Ectodermal cell (in vitro differentiated cells): ENCODE results near the gene MKI67.
"Not testable (repeated sequence)": the region's sequence is repeated elsewhere in the genome, so short reads cannot be mapped to it uniquely, and the experiment has no call there.

Experiments
- H3K27ac ChIP-seq: 2 replicates; pipeline ENCODE4 v1.7.0; 2013; ENCODE audit warnings: mild to moderate bottlenecking, low read depth, low read length; ENCODE audit not compliant: insufficient read depth, poor library complexity, severe bottlenecking
- H3K27me3 ChIP-seq: 2 replicates; pipeline ENCODE4 v1.7.0; 2013; ENCODE audit warnings: mild to moderate bottlenecking, low read length; ENCODE audit not compliant: insufficient read depth, control insufficient read depth, poor library complexity, severe bottlenecking
- H3K36me3 ChIP-seq: one replicate; pipeline ENCODE4 v1.7.0; 2013; ENCODE audit warnings: low read length; ENCODE audit not compliant: control insufficient read depth, insufficient read depth
- H3K4me1 ChIP-seq: one replicate; pipeline ENCODE4 v1.7.0; 2013; ENCODE audit warnings: low read length; ENCODE audit not compliant: control insufficient read depth, insufficient read depth
- H3K4me3 ChIP-seq: 2 replicates; pipeline ENCODE4 v1.7.0; 2013; ENCODE audit warnings: low read depth, low read length, control low read depth; ENCODE audit not compliant: insufficient read depth
- H3K9me3 ChIP-seq: 2 replicates; pipeline ENCODE4 v1.7.0; 2013; ENCODE audit warnings: mild to moderate bottlenecking, low read length, moderate library complexity; ENCODE audit not compliant: control insufficient read depth
- WGBS, 2 experiments: methylation state at CpG; one replicate each; pipeline ENCODE4 v1.1.7; 2013; ENCODE audit warnings: missing lambda C conversion rate in 2 of 2; 5-methylcytosine and 5-hydroxymethylcytosine counted together

Gene MKI67

GRCh38 chr10:128150045-128150493, 23.8 kb upstream of the MKI67 start:
- peaks cover 13% of the 10 kb centered on the region for H3K27me3 ChIP-seq
- peak overlapping the region; percentile 31 for H3K4me3 ChIP-seq
- 2% methylated on average over 53 of the region's 53 CpGs for WGBS, 2 experiments
- H3K4me1 ChIP-seq, result no peaks in the 10 kb centered on the region
- H3K9me3 ChIP-seq, result no peaks in the 10 kb centered on the region
- H3K27ac ChIP-seq, result no peak overlapping the region
- H3K36me3 ChIP-seq, result no peaks in the 10 kb centered on the region

GRCh38 chr10:128149267-128150014, 23.2 kb upstream of the MKI67 start:
- Histone ChIP-seq H3K36me3 (no peaks in the 10 kb centered on the region), H3K27ac (no peak overlapping the region), H3K9me3 (no peaks in the 10 kb centered on the region), H3K4me1 (no peaks in the 10 kb centered on the region), H3K4me3 (peak overlapping the region; percentile 34), H3K27me3 (peaks cover 13% of the 10 kb centered on the region)
- 39 to 41% methylated on average over 58 to 61 of the region's 61 CpGs for WGBS, 2 experiments

GRCh38 chr10:128147669-128148068, 21.4 kb upstream of the MKI67 start:
- Histone ChIP-seq H3K4me1 (no peaks in the 10 kb centered on the region), H3K27me3 (peaks cover 13% of the 10 kb centered on the region), H3K4me3 (no peak overlapping the region), H3K9me3 (no peaks in the 10 kb centered on the region), H3K27ac (no peak overlapping the region), H3K36me3 (no peaks in the 10 kb centered on the region)
- WGBS, 2 experiments, result 92 to 94% methylated on average over 1 of the region's 2 CpGs

GRCh38 chr10:128147064-128147463, 20.8 kb upstream of the MKI67 start:
- 87 to 92% methylated on average over 4 of the region's 4 CpGs for WGBS, 2 experiments
- Histone ChIP-seq H3K9me3 (no peaks in the 10 kb centered on the region), H3K36me3 (no peaks in the 10 kb centered on the region), H3K4me1 (no peaks in the 10 kb centered on the region), H3K4me3 (no peak overlapping the region), H3K27ac (no peak overlapping the region), H3K27me3 (peaks cover 13% of the 10 kb centered on the region)

- Histone ChIP-seq H3K9me3 (no peaks in the 10 kb centered on the region), H3K27ac (no peak overlapping the region), H3K4me3 (no peak overlapping the region), H3K36me3 (no peaks in the 10 kb centered on the region), H3K4me1 (no peaks in the 10 kb centered on the region), H3K27me3 (peaks cover 6% of the 10 kb centered on the region)
- 82 to 87% methylated on average over 1 of the region's 1 CpG for WGBS, 2 experiments
Measured at GRCh38 chr10:128144547-128144946, 18.3 kb upstream of the MKI67 start.

GRCh38 chr10:128143531-128143930, 17.3 kb upstream of the MKI67 start:
- H3K9me3 ChIP-seq, result no peaks in the 10 kb centered on the region
- no peaks in the 10 kb centered on the region for H3K27me3 ChIP-seq
- no peaks in the 10 kb centered on the region for H3K36me3 ChIP-seq
- WGBS, 2 experiments, result 90 to 92% methylated on average over 2 of the region's 2 CpGs
- no peak overlapping the region for H3K4me3 ChIP-seq
- H3K27ac ChIP-seq, result no peak overlapping the region
- no peaks in the 10 kb centered on the region for H3K4me1 ChIP-seq

- WGBS, 2 experiments, result 22 to 24% methylated on average over 3 of the region's 3 CpGs
- Histone ChIP-seq H3K36me3 (no peaks in the 10 kb centered on the region), H3K4me1 (no peaks in the 10 kb centered on the region), H3K27ac (no peak overlapping the region), H3K9me3 (no peaks in the 10 kb centered on the region), H3K27me3 (no peaks in the 10 kb centered on the region), H3K4me3 (no peak overlapping the region)
Measured at GRCh38 chr10:128140425-128140824, 14.2 kb upstream of the MKI67 start.

GRCh38 chr10:128138429-128138828, 12.2 kb upstream of the MKI67 start:
- not testable (repeated sequence) for H3K4me3 ChIP-seq, H3K9me3 ChIP-seq, H3K27ac ChIP-seq, H3K36me3 ChIP-seq, H3K27me3 ChIP-seq, H3K4me1 ChIP-seq
- WGBS, 2 experiments, result 90 to 91% methylated on average over 11 of the region's 11 CpGs

GRCh38 chr10:128137877-128138276, 11.7 kb upstream of the MKI67 start:
- H3K36me3 ChIP-seq, result no peaks in the 10 kb centered on the region
- no peak overlapping the region for H3K4me3 ChIP-seq
- no peaks in the 10 kb centered on the region for H3K4me1 ChIP-seq
- H3K9me3 ChIP-seq, result no peaks in the 10 kb centered on the region
- 69 to 75% methylated on average over 1 of the region's 1 CpG for WGBS, 2 experiments
- no peak overlapping the region for H3K27ac ChIP-seq
- H3K27me3 ChIP-seq, result no peaks in the 10 kb centered on the region

GRCh38 chr10:128130051-128130450, 3.8 kb upstream of the MKI67 start:
- Histone ChIP-seq H3K27ac (no peak overlapping the region), H3K36me3 (no peaks in the 10 kb centered on the region), H3K9me3 (no peaks in the 10 kb centered on the region), H3K27me3 (peaks cover 6% of the 10 kb centered on the region), H3K4me3 (no peak overlapping the region), H3K4me1 (peaks cover 2% of the 10 kb centered on the region)
- 90 to 94% methylated on average over 1 of the region's 1 CpG for WGBS, 2 experiments
